ENCODE measurements around the gene YWHAB. TPM values are rescaled to one million over a fixed set of nuclear protein-coding genes. Genes with fewer than 3 reads are reported as not detected.

YWHAB gene
- total RNA-seq, 1 donor from 2014 or later: 234 TPM

DNA sequence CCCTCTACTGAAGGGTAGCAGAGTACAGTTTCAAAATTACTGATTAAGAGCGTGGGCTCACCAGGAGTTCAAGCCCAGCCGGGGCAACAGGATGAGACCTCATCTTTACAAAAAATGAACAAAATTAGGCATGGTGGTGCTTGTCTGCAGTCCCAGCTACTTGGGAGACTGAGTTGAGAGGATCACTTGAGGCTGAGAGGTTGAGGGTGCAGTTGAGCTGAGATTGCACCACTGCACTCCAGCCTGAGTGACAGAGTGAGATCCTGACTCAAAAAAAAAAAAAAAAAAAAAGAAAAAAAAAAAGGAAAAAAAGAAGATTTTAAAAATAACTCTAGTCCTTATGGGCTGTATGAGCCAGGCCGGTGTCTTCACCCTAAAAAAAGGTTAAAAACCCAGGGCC is 43.1 kb downstream of the YWHAB start:
- ATAC-seq (ENCODE audit: low read depth): no peak
- CTCF ChIA-PET: no interaction called here
- Mint-ChIP-seq H3K27me3 (no peaks in the 10 kb centered on the region), H3K4me3 (no peak overlapping the region), H3K4me1 (no peaks in the 10 kb centered on the region), H3K9me3 (no peaks in the 10 kb centered on the region), H3K27ac (no peak overlapping the region), H3K36me3 (ENCODE audit: low read depth) (peaks cover 44% of the 10 kb centered on the region)
- no peak for DNase-seq
- POLR2A ChIA-PET: no interaction called here
- TF ChIP-seq, protein P1, sequence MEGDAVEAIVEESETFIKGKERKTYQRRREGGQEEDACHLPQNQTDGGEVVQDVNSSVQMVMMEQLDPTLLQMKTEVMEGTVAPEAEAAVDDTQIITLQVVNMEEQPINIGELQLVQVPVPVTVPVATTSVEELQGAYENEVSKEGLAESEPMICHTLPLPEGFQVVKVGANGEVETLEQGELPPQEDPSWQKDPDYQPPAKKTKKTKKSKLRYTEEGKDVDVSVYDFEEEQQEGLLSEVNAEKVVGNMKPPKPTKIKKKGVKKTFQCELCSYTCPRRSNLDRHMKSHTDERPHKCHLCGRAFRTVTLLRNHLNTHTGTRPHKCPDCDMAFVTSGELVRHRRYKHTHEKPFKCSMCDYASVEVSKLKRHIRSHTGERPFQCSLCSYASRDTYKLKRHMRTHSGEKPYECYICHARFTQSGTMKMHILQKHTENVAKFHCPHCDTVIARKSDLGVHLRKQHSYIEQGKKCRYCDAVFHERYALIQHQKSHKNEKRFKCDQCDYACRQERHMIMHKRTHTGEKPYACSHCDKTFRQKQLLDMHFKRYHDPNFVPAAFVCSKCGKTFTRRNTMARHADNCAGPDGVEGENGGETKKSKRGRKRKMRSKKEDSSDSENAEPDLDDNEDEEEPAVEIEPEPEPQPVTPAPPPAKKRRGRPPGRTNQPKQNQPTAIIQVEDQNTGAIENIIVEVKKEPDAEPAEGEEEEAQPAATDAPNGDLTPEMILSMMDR (IDR thresholded peaks at IDR 0.05): no peak
- intact Hi-C loops (cut with micrococcal nuclease): no loop called here

DNA sequence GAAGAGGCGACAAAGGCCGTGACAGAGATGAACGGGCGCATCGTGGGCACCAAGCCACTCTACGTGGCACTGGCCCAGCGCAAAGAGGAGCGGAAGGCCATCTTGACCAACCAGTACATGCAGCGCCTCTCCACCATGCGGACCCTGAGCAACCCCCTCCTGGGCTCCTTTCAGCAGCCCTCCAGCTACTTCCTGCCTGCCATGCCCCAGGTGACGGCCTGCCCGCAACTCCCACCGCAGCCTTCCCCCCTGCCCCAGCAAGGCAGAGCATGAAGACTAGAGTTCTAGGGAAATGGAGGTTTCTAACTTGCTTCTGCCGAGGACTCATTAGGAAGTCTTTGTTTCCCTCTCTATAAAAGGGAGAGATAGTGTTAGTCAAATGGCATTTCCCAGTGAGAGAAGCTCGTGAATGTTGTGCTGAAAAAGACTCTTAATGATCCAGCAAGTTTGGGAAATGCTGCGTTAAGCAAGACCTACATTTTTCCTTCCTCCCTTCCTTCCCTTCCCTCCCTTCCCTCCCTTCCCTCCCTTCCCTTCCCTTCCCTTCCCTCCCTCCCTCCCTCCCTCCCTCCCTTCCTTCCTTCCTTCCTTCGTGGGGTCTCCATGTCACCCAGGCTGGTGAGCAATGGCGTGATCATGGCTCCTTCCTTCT is 45.1 kb downstream of the YWHAB start:
- Mint-ChIP-seq H3K4me1 (no peaks in the 10 kb centered on the region), H3K27ac (no peak overlapping the region), H3K9me3 (no peaks in the 10 kb centered on the region), H3K27me3 (no peaks in the 10 kb centered on the region), H3K4me3 (no peak overlapping the region), H3K36me3 (ENCODE audit: low read depth) (peaks cover 39% of the 10 kb centered on the region)
- intact Hi-C loops (cut with micrococcal nuclease): no loop called here
- DNase-seq (no peak), ATAC-seq (ENCODE audit: low read depth) (no peak)
- ChIA-PET CTCF (no interaction called here), POLR2A (no interaction called here)
- TF ChIP-seq, protein P1 (IDR thresholded peaks at IDR 0.05): no peak

DNA sequence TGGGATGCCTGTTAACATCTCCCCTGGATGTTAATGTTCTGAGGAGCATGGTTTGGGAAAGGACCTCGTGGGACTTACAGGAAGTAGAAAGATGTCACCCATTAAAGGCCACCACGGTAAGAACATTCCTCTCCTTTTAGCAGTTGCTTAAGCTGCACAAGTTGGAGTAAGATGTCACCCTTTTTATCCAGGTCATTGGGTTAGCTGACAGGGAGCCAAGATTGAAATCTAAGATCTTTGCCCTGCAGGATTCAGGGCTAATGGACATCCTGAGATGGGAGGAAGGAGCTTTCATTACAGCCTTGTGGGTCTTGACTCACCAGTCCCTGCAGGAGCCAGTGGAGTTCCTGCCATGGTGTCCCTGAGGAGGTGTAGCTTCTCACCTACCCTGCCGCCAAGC is 46.4 kb downstream of the YWHAB start:
- H3K4me1 Mint-ChIP-seq: no peaks in the 10 kb centered on the region
- ChIA-PET CTCF (no interaction called here), POLR2A (interaction anchor here (0.5 kb wide), 1 partner anchor 837 kb away, joined by 3 read pairs; no protein-coding TSS in a partner anchor)
- ATAC-seq (ENCODE audit: low read depth): no peak
- intact Hi-C loops (cut with micrococcal nuclease): no loop called here
- H3K4me3 Mint-ChIP-seq: no peak overlapping the region
- H3K27me3 Mint-ChIP-seq: no peaks in the 10 kb centered on the region
- H3K9me3 Mint-ChIP-seq: no peaks in the 10 kb centered on the region
- H3K27ac Mint-ChIP-seq: no peak overlapping the region
- TF ChIP-seq, protein P1 (IDR thresholded peaks at IDR 0.05): no peak
- DNase-seq: no peak
- peaks cover 51% of the 10 kb centered on the region for H3K36me3 Mint-ChIP-seq (ENCODE audit: low read depth)

DNA sequence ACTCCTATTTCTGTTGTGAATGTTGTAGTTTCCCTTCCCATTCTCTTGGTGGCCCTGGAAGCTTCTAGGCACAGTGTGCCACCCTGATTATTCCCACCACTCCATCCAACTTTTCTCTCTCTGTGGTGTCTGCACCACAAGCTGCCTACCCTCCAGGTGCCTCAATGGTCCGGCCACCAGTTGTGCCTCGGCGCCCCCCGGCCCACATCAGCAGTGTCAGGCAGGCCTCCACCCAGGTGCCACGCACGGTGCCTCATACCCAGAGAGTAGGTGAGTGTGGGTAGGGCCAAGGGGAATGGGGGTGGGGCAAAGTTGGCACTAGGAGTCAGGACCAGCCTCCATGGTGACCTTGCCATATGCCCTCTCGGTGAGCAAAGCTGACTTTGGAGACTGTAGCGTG is 47.4 kb downstream of the YWHAB start:
- DNase-seq (no peak), ATAC-seq (ENCODE audit: low read depth) (no peak)
- ChIA-PET CTCF (no interaction called here), POLR2A (no interaction called here)
- Mint-ChIP-seq H3K27ac (no peak overlapping the region), H3K4me3 (no peak overlapping the region), H3K27me3 (no peaks in the 10 kb centered on the region), H3K4me1 (no peaks in the 10 kb centered on the region), H3K36me3 (ENCODE audit: low read depth) (peaks cover 61% of the 10 kb centered on the region), H3K9me3 (no peaks in the 10 kb centered on the region)
- TF ChIP-seq, protein P1 (IDR thresholded peaks at IDR 0.05): no peak
- intact Hi-C loops (cut with micrococcal nuclease): no loop called here

DNA sequence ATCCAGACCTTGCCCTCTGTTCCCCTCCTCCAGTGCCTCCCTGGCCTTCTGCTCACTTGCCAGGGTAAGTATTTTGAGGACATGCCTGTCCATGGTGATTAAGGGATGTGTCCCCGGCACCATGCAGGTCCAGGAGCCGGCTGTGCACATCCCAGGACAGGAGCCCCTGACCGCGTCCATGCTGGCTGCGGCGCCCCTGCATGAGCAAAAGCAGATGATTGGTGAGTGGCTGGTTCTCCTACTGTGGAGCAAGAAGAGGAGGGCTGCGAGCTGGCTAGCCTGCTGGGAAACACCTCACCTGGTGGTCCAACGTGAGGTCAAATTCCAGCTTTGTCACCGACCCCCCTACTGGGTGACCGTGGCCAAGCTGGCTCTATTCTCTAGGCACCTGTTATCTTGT is 51.0 kb downstream of the YWHAB start:
- Mint-ChIP-seq H3K27ac (no peak overlapping the region), H3K4me1 (no peaks in the 10 kb centered on the region), H3K9me3 (no peaks in the 10 kb centered on the region), H3K36me3 (ENCODE audit: low read depth) (peaks cover 75% of the 10 kb centered on the region), H3K4me3 (no peak overlapping the region), H3K27me3 (no peaks in the 10 kb centered on the region)
- ATAC-seq (ENCODE audit: low read depth) (no peak), DNase-seq (no peak)
- TF ChIP-seq, protein P1 (IDR thresholded peaks at IDR 0.05): no peak
- intact Hi-C loops (cut with micrococcal nuclease): no loop called here
- ChIA-PET POLR2A (no interaction called here), CTCF (no interaction called here)
